RWPE1 (cell line): ENCODE data around the gene COX4I1.
A peak's percentile ranks its signal among the peaks of the same experiment; 100 is the strongest.

Experiments used
- CTCF ChIA-PET: fragments of 350-600 bp; sonication (Branson Sonifier 250); formaldehyde crosslinking; extraction: SDS; loops from one replicate; lab custom pipeline; 2021; lab: Yijun Ruan, JAX
- POLR2A ChIA-PET: fragments of 400-600 bp; formaldehyde crosslinking; extraction: SDS; loops from one replicate; lab custom pipeline; 2020; ENCODE audit warnings: antibody characterized with exemption; ENCODE audit not compliant: low non-redundant PET; lab: Yijun Ruan, JAX
- DNase-seq: peaks from one replicate; pipeline ENCODE4 v3.0.0; 2012; ENCODE audit warnings: low spot score
- H3K27ac ChIP-seq: fragments of 450-650 bp; 2 replicates; pipeline ENCODE4 v1.5.1; 2017
- TF ChIP-seq, protein P1 (sequence below): fragments of 450-650 bp; conservative IDR thresholded peaks from 2 replicates; pipeline ENCODE4 v1.5.1; 2017; ENCODE audit warnings: low read depth, mild to moderate bottlenecking

The COX4I1 gene

DNA sequence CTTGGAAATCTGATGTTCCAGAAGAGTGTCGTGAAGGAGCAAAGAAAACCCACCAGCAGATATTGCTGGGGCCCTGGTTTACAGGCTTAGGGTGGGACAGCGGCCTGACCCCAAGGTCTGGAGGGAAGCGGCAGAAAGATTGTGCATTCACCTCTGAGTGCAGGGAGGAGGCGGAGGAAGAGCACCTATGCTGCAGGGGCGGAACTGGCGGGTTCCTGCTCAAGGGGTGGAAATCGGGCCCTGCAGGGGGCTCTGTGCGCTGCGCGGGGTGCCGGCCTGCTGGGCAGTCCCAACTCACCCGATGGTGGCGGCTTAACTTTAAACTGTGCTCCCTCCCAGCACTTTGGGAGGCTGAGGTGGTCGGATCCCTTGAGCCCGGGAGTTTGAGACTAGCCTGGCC is 47.5 kb downstream of the COX4I1 start:
- CTCF ChIA-PET: no interaction called here
- no peak overlapping the region for H3K27ac ChIP-seq
- TF ChIP-seq, protein P1, sequence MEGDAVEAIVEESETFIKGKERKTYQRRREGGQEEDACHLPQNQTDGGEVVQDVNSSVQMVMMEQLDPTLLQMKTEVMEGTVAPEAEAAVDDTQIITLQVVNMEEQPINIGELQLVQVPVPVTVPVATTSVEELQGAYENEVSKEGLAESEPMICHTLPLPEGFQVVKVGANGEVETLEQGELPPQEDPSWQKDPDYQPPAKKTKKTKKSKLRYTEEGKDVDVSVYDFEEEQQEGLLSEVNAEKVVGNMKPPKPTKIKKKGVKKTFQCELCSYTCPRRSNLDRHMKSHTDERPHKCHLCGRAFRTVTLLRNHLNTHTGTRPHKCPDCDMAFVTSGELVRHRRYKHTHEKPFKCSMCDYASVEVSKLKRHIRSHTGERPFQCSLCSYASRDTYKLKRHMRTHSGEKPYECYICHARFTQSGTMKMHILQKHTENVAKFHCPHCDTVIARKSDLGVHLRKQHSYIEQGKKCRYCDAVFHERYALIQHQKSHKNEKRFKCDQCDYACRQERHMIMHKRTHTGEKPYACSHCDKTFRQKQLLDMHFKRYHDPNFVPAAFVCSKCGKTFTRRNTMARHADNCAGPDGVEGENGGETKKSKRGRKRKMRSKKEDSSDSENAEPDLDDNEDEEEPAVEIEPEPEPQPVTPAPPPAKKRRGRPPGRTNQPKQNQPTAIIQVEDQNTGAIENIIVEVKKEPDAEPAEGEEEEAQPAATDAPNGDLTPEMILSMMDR: no peak
- no peak for DNase-seq
- POLR2A ChIA-PET: no interaction called here

DNA sequence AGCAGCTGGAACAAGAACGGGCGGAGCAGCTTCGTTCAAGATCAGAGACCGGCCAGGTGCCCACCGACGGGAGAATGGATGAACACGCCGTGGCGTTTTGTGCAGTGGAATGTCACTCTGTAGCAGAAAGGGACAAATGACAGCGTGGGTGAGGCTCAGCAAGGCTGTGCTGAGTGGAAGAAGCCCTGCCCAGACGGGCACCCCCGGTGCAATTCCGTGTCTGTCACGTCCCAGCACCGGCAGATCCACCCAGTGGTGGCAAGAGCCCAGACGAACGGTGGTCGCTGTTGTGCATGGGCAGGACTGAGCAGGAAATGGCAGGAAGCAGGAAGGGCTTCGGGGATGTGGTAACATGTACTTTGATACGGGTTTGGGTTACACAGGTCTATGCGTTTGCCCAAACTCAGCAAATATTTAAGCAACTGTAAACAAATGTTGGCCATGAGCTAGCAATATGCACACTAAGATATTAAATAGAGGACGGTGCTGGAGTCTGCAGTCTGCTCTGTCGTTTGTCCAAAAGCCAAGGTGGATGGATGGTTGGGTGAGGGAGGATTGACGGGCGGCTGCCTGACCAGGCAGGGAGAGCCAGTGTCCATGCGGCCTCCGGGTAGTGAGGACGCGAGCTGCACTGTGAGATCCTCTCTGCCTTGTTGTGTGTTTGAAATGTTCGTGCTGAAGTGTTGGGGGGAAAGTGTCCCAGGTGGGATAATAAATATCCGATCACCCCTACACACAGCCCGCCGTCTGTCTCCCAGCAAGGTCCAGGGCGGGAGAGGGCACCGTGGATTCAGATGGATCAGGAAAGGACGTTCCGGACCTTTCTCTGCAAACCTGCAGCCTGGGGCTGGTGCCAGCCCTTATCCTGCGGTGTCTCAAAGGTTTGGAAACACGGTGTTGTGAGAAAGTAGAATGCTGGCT is 48.4 kb downstream of the COX4I1 start:
- ChIA-PET CTCF (interaction anchor here (0.6 kb wide), 1 partner anchor 138 kb away, joined by 3 read pairs; no protein-coding TSS in a partner anchor), POLR2A (no interaction called here)
- H3K27ac ChIP-seq: no peak overlapping the region
- no peak for DNase-seq
- TF ChIP-seq, protein P1: no peak

DNA sequence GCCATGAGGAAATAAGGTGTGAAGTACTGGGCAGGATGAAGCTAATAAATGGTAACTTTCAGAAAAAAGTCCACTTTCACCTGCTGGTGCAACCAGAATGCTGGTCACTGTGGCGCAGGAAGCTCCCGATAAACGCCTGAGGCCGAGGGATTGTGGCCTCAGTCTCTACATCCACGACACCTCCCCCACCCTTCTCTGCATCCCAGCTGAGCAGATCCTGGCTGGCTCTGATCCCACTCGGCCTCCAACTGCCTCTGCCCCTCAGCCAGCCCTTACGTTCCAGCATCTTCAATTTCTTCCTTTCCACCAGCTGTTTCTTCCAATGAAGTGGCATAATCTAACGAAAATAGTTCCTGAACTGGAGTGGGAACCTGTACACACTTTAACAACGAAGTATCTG is 49.5 kb downstream of the COX4I1 start:
- TF ChIP-seq, protein P1: no peak
- DNase-seq: no peak
- ChIA-PET CTCF (interaction anchor here (1.4 kb wide), 1 partner anchor 27 kb away, joined by 5 read pairs; no protein-coding TSS in a partner anchor), POLR2A (interaction anchor here (0.7 kb wide), 1 partner anchor 15 kb away, joined by 4 read pairs; no protein-coding TSS in a partner anchor)
- no peak overlapping the region for H3K27ac ChIP-seq

DNA sequence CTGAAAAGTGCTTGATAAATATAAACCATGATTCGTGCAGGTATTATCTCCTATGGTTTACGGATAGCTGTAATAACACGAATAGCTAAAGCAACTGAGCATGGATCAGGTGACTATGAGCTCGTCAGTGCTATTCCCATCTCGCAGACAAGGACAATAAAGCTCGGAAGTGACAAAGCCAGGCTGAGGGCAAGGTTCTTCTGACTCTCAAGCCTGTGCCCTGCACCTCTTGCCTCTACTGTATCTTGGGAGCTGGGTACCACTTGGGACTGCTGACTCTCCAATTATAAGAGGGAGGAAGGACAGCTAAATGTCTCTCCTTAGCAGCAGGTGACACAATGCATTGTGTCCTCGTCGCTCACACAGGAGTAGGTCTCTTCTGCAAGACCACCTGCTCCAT is 49.9 kb downstream of the COX4I1 start:
- no peak overlapping the region for H3K27ac ChIP-seq
- ChIA-PET POLR2A (interaction anchor here (0.7 kb wide), 1 partner anchor 15 kb away, joined by 4 read pairs; no protein-coding TSS in a partner anchor), CTCF (interaction anchor here (1.4 kb wide), 1 partner anchor 28 kb away, joined by 5 read pairs; no protein-coding TSS in a partner anchor)
- DNase-seq: no peak
- TF ChIP-seq, protein P1: no peak

DNA sequence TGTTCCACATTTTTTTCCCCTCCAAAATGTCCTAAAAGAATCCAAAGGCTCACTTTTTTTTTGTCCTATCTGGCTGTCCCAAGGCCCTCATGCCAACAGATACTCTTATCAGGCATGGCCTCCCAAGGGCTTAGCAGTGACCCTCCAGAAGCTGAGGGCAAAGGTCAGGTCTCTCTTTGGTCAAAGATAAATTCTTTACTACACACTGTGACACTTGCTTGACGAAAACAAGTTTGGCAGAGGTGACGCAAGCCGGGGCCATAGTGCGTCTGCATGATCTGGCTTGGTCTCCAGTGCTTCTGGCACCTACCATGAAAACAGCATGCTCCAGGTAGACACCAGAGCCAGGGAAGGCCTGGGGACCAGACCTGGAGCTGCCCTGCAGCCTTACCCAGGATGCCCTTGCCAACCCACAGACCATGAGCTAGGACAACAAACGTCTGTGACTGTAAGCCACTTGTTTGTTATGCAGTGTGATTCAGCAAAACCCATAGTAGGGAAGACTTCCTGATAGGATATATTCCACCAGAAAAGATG is 50.9 kb downstream of the COX4I1 start:
- DNase-seq: no peak
- CTCF ChIA-PET: no interaction called here
- POLR2A ChIA-PET: no interaction called here
- H3K27ac ChIP-seq: no peak overlapping the region
- TF ChIP-seq, protein P1: no peak

DNA sequence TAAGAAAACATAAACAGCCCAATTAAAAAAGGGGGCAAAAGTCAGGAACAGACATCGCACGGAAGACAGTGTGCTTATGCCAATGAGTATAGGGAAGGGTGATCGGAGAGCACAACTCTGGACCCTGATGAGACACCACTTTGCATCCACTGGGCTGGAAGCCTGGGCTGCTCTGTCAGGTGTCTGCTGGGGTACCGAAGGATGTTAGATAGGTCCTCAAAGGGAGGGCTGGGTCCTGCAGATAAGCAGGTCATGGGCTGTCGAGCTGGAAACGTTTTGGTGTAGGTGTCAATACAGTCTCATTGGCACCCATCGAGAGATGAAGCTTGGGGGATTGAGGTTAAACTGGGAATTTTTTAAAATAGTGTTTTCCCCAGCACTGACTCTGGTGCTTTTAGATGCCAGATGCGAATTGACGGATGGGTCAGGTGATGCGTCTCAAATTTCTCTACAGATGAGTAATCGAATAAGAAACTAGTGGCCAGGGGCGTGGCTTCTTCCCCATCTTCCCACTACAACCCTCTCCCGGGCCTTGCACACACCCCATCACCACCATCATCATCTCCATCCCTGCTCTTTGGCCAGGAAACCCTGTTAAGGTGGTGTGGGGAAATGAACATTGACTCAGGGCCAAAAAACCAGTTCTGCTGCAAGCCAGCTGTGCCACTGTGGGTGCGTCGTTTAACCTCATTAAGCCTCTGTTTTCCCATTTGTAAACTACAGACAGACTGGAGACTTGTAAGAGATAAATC is 51.7 kb downstream of the COX4I1 start:
- no peak overlapping the region for H3K27ac ChIP-seq
- peak; percentile 27 for DNase-seq
- ChIA-PET POLR2A (no interaction called here), CTCF (interaction anchor here (0.6 kb wide), 1 partner anchor 30 kb away, joined by 4 read pairs; no protein-coding TSS in a partner anchor)
- TF ChIP-seq, protein P1: no peak
